ENCODE measurements around the gene MCIDAS. TPM values are rescaled to one million over a fixed set of nuclear protein-coding genes. Genes with fewer than 3 reads are reported as not detected.
A peak's percentile ranks its signal among the peaks of the same experiment; 100 is the strongest.

The MCIDAS gene
- total RNA-seq, 1 donor from 2014 or later = not detected

- Mint-ChIP-seq H3K36me3 (ENCODE audit: low read depth) (no peaks in the 10 kb centered on the region), H3K27ac (ENCODE audit: unreplicated experiment) (no peak overlapping the region), H3K27me3 (ENCODE audit: low read depth) (peaks cover 93% of the 10 kb centered on the region), H3K9me3 (no peaks in the 10 kb centered on the region), H3K4me1 (peaks cover 29% of the 10 kb centered on the region), H3K4me3 (peak overlapping the region; percentile 92)
- no peak for DNase-seq (ENCODE audit: low read depth, low spot score)
- TF ChIP-seq, protein P1, sequence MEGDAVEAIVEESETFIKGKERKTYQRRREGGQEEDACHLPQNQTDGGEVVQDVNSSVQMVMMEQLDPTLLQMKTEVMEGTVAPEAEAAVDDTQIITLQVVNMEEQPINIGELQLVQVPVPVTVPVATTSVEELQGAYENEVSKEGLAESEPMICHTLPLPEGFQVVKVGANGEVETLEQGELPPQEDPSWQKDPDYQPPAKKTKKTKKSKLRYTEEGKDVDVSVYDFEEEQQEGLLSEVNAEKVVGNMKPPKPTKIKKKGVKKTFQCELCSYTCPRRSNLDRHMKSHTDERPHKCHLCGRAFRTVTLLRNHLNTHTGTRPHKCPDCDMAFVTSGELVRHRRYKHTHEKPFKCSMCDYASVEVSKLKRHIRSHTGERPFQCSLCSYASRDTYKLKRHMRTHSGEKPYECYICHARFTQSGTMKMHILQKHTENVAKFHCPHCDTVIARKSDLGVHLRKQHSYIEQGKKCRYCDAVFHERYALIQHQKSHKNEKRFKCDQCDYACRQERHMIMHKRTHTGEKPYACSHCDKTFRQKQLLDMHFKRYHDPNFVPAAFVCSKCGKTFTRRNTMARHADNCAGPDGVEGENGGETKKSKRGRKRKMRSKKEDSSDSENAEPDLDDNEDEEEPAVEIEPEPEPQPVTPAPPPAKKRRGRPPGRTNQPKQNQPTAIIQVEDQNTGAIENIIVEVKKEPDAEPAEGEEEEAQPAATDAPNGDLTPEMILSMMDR (conservative IDR thresholded peaks at IDR 0.05) = no peak
These were observed 4.8 kb upstream of the MCIDAS start for GRCh38 chr5:55231919-55232270.

- Mint-ChIP-seq H3K27me3 (ENCODE audit: low read depth) (peaks cover 90% of the 10 kb centered on the region), H3K9me3 (no peaks in the 10 kb centered on the region), H3K36me3 (ENCODE audit: low read depth) (no peaks in the 10 kb centered on the region), H3K4me3 (peak overlapping the region; percentile 92), H3K4me1 (peaks cover 29% of the 10 kb centered on the region), H3K27ac (ENCODE audit: unreplicated experiment) (no peak overlapping the region)
- TF ChIP-seq, protein P1 (conservative IDR thresholded peaks at IDR 0.05) = peak; percentile 31
- peak; percentile 22 for DNase-seq (ENCODE audit: low read depth, low spot score)
These were observed 4.2 kb upstream of the MCIDAS start for GRCh38 chr5:55231029-55231918.

GRCh38 chr5:55230086-55230629 is 3.0 kb upstream of the MCIDAS start:
- TF ChIP-seq, protein P1 (conservative IDR thresholded peaks at IDR 0.05) = no peak
- Mint-ChIP-seq H3K4me1 (peaks cover 29% of the 10 kb centered on the region), H3K4me3 (peak overlapping the region; percentile 92), H3K9me3 (no peaks in the 10 kb centered on the region), H3K27me3 (ENCODE audit: low read depth) (peaks cover 91% of the 10 kb centered on the region), H3K27ac (ENCODE audit: unreplicated experiment) (no peak overlapping the region), H3K36me3 (ENCODE audit: low read depth) (no peaks in the 10 kb centered on the region)
- no peak for DNase-seq (ENCODE audit: low read depth, low spot score)

DNA sequence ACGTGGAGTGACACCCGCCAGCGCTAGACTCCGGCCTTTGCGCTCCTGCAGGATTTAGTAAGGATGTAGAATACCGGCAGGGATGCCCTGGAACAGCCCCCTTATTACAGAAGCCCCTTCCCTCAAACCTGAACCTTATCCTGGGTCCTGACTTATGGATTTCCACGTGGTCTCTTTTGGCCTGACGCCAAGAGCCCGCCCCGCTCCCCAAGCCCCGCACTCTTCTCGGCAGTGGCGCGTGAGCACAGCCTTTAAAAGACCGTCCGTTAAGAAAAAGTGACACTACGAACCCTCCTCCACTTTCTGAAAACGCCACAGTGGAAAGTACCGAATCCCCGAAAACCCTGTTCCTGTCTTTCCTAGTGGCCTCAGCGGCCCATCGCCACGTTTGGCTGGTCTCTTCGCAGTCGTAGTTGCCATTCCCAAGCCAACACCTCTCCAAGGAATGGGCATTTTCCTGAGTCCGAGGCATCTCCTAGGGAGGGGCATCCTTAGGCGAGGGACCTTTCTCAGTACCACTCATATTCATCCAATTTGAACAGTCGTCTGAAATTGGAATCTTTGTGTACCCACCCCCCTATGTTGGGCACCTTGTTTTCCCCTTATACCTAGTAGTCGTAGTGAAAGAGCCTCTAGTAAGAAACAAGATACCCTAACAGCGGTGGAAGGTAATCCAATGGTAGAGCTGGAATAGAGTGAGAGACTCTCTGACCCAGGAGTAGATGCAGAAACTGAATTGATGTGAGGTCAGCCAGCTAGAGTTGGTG is 732 bp upstream of the MCIDAS start:
- Mint-ChIP-seq H3K9me3 (no peaks in the 10 kb centered on the region), H3K27ac (ENCODE audit: unreplicated experiment) (no peak overlapping the region)

More for the DNA sequence above, 732 bp upstream of the MCIDAS start:
- Mint-ChIP-seq H3K27me3 (ENCODE audit: low read depth) (peaks cover 95% of the 10 kb centered on the region), H3K4me1 (peaks cover 22% of the 10 kb centered on the region), H3K36me3 (ENCODE audit: low read depth) (no peaks in the 10 kb centered on the region), H3K4me3 (peak overlapping the region; percentile 83)
- TF ChIP-seq, protein P1 (conservative IDR thresholded peaks at IDR 0.05) = no peak
- no peak for DNase-seq (ENCODE audit: low read depth, low spot score)
